ENCODE measurements around the gene CIRBP. TPM values are rescaled to one million over a fixed set of nuclear protein-coding genes. Genes with fewer than 3 reads are reported as not detected.
A peak's percentile ranks its signal among the peaks of the same experiment; 100 is the strongest.

Gene CIRBP
- total and polyA plus RNA-seq, 2 of the 13 experiments (the other 11 are each of a cell fraction or from before 2014, with no cell fraction given) = 133 to 140 TPM

DNA sequence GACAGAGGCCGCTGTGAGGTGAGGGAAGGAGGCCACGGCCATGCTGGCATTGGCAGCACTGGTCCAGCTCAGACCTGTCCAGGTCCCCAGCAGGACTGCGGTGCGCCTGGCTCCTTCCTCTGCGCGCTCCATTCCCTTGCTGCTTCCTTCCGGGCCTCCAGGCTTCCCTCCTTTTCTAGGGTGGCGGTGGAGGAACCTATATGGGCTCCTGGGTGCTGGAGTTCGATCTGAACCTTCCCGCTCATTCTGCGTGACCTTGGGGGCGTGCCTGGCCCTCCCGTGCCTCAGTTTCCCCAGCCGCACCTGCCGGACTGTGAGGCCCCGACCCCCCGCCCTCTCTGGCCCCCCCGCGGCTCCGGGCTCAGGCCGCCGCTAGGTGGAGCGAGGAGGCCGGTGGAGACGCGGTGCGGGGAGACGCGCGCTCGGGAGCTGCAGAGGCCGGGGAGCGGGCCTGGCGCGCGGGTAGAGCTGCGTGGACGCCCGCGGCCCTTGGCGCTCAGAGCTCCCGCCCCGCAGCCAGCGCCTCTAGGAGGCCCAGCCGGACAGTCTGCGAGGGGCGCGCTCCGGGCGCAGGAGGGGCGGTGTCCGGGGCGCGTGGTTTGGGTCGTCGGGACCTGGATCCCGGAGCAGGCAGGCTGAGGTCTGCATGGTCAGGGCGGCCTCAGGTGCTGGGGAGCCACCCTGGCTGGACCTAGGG lies 46.5 kb downstream of the CIRBP start (continued):
- TF ChIP-seq, protein P1, sequence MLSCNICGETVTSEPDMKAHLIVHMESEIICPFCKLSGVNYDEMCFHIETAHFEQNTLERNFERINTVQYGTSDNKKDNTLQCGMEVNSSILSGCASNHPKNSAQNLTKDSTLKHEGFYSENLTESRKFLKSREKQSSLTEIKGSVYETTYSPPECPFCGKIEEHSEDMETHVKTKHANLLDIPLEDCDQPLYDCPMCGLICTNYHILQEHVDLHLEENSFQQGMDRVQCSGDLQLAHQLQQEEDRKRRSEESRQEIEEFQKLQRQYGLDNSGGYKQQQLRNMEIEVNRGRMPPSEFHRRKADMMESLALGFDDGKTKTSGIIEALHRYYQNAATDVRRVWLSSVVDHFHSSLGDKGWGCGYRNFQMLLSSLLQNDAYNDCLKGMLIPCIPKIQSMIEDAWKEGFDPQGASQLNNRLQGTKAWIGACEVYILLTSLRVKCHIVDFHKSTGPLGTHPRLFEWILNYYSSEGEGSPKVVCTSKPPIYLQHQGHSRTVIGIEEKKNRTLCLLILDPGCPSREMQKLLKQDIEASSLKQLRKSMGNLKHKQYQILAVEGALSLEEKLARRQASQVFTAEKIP (CRISPR knock-in tag; IDR thresholded peaks at IDR 0.05; ENCODE audit: borderline replicate concordance) = no peak
- no peak for TF ChIP-seq ZNF576 (CRISPR knock-in tag; IDR thresholded peaks at IDR 0.05)
- no peak for TF ChIP-seq NBN (conservative IDR thresholded peaks at IDR 0.05)
- no peak for TF ChIP-seq NRL (CRISPR knock-in tag; IDR thresholded peaks at IDR 0.05; ENCODE audit: borderline replicate concordance)
- TF ChIP-seq HNRNPH1 (optimal IDR thresholded peaks at IDR 0.05; ENCODE audit: low read depth, low read length) = no peak
- TF ChIP-seq ZNF414 (CRISPR knock-in tag; IDR thresholded peaks at IDR 0.05) = no peak
- TF ChIP-seq ZNF883 (CRISPR knock-in tag; IDR thresholded peaks at IDR 0.05; ENCODE audit: not compliant biosample characterization) = no peak
- TF ChIP-seq BRF2 (CRISPR knock-in tag; IDR thresholded peaks at IDR 0.05) = peak; percentile 36; the same call in 1 of the 2 replicates
- TF ChIP-seq EEA1 (CRISPR knock-in tag; IDR thresholded peaks at IDR 0.05; ENCODE audit: borderline replicate concordance) = no peak
- TF ChIP-seq SNAPC5 (CRISPR knock-in tag; IDR thresholded peaks at IDR 0.05; ENCODE audit: borderline replicate concordance) = no peak
- TF ChIP-seq, protein P2, sequence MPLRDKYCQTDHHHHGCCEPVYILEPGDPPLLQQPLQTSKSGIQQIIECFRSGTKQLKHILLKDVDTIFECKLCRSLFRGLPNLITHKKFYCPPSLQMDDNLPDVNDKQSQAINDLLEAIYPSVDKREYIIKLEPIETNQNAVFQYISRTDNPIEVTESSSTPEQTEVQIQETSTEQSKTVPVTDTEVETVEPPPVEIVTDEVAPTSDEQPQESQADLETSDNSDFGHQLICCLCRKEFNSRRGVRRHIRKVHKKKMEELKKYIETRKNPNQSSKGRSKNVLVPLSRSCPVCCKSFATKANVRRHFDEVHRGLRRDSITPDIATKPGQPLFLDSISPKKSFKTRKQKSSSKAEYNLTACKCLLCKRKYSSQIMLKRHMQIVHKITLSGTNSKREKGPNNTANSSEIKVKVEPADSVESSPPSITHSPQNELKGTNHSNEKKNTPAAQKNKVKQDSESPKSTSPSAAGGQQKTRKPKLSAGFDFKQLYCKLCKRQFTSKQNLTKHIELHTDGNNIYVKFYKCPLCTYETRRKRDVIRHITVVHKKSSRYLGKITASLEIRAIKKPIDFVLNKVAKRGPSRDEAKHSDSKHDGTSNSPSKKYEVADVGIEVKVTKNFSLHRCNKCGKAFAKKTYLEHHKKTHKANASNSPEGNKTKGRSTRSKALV (CRISPR knock-in tag; IDR thresholded peaks at IDR 0.05) = no peak; the same call in 1 of the 2 replicates
- TF ChIP-seq, protein P3, sequence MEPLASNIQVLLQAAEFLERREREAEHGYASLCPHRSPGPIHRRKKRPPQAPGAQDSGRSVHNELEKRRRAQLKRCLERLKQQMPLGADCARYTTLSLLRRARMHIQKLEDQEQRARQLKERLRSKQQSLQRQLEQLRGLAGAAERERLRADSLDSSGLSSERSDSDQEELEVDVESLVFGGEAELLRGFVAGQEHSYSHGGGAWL (CRISPR knock-in tag; IDR thresholded peaks at IDR 0.05) = no peak
- TF ChIP-seq HNF4A (CRISPR knock-in tag; IDR thresholded peaks at IDR 0.05) = no peak
- no peak for TF ChIP-seq HIC2 (CRISPR knock-in tag; IDR thresholded peaks at IDR 0.05; ENCODE audit: low read depth)
- TF ChIP-seq ZNF780A (CRISPR knock-in tag; IDR thresholded peaks at IDR 0.05) = no peak
- peak; percentile 69 for TF ChIP-seq CSRNP1 (CRISPR knock-in tag; IDR thresholded peaks at IDR 0.05)

All from HepG2 (cell line).